IPS DF 4.7 (cell line): ENCODE results near the gene ARL8A.
"Not testable (repeated sequence)": the region's sequence is repeated elsewhere in the genome, so short reads cannot be mapped to it uniquely, and the experiment has no call there.

Source experiments
- DNase-seq: peaks from one replicate; pipeline ENCODE4 v3.0.0-alpha.2; 2013; ENCODE audit warnings: low spot score; ENCODE audit errors: extremely low read depth

ARL8A gene

GRCh38 chr1:202113690-202114300 is 30.7 kb downstream of the ARL8A start:
- no peak for DNase-seq

- DNase-seq: no peak
Measured at GRCh38 chr1:202112859-202113689, 31.5 kb downstream of the ARL8A start.

- DNase-seq: not testable (repeated sequence)
Measured at GRCh38 chr1:202111589-202111988, 32.9 kb downstream of the ARL8A start.

- DNase-seq: no peak
Measured at GRCh38 chr1:202110977-202111376, 33.6 kb downstream of the ARL8A start.

- DNase-seq: no peak
Measured at GRCh38 chr1:202107801-202108731, 36.5 kb downstream of the ARL8A start.

- no peak for DNase-seq
Measured at GRCh38 chr1:202107321-202107761, 37.2 kb downstream of the ARL8A start.

GRCh38 chr1:202106340-202107254 is 37.9 kb downstream of the ARL8A start:
- DNase-seq: no peak

GRCh38 chr1:202105571-202106339 is 38.8 kb downstream of the ARL8A start:
- peak; percentile 79 for DNase-seq

GRCh38 chr1:202104073-202104472 is 40.5 kb downstream of the ARL8A start:
- DNase-seq: no peak

- DNase-seq: no peak
Measured at GRCh38 chr1:202101184-202101583, 43.4 kb downstream of the ARL8A start.

GRCh38 chr1:202093858-202094257 is 50.7 kb downstream of the ARL8A start:
- DNase-seq: no peak

- no peak for DNase-seq
Measured at GRCh38 chr1:202090994-202091393, 53.5 kb downstream of the ARL8A start.

- DNase-seq: no peak
Measured at GRCh38 chr1:202088206-202088605, 56.3 kb downstream of the ARL8A start.

GRCh38 chr1:202086579-202087350 is 57.8 kb downstream of the ARL8A start:
- DNase-seq: no peak

GRCh38 chr1:202085682-202086373 is 58.7 kb downstream of the ARL8A start:
- DNase-seq: no peak

GRCh38 chr1:202084791-202085681 is 59.5 kb downstream of the ARL8A start:
- DNase-seq: no peak
